Immature natural killer cell (primary cell): ENCODE results near the gene CCDC138. TPM values are rescaled to one million over a fixed set of nuclear protein-coding genes. Genes with fewer than 3 reads are reported as not detected.

Experiments used
- DNase-seq, 3 donors: peaks; one replicate each; pipeline ENCODE4 v3.0.0; 2022; ENCODE audit warnings: mixed read lengths in 1 of 3
- H3K27ac Mint-ChIP-seq, 6 donors: one replicate each; pipeline ENCODE4 v1.8.0; 2020; ENCODE audit warnings: mixed read lengths in 6 of 6, mild to moderate bottlenecking in 5 of 6, inconsistent platforms in 4 of 6, moderate library complexity in 3 of 6
- H3K27me3 Mint-ChIP-seq, 3 donors: one replicate each; pipeline ENCODE4 v1.8.0; 2020 to 2021; ENCODE audit warnings: low read depth in 3 of 3, mild to moderate bottlenecking in 3 of 3, mixed read lengths in 3 of 3, moderate library complexity in 3 of 3, inconsistent platforms in 1 of 3
- H3K36me3 Mint-ChIP-seq, 3 donors: one replicate each; pipeline ENCODE4 v1.8.0; 2020; ENCODE audit warnings: mixed read lengths in 3 of 3, inconsistent platforms in 2 of 3, mild to moderate bottlenecking in 2 of 3
- H3K4me1 Mint-ChIP-seq, 2 donors: one replicate each; pipeline ENCODE4 v1.8.0; 2020; ENCODE audit warnings: inconsistent platforms in 2 of 2, mild to moderate bottlenecking in 2 of 2, mixed read lengths in 2 of 2, moderate library complexity in 1 of 2
- H3K4me3 Mint-ChIP-seq, 5 donors: one replicate each; pipeline ENCODE4 v1.8.0; 2020; ENCODE audit warnings: mild to moderate bottlenecking in 5 of 5, mixed read lengths in 5 of 5, inconsistent platforms in 3 of 5, moderate library complexity in 3 of 5
- H3K9me3 Mint-ChIP-seq, 6 donors: one replicate each; pipeline ENCODE4 v1.8.0; 2020; ENCODE audit warnings: mild to moderate bottlenecking in 6 of 6, mixed read lengths in 6 of 6, inconsistent platforms in 4 of 6, moderate library complexity in 3 of 6
- polyA plus RNA-seq, 3 donors: library from polyadenylated mRNA; unstranded; fragments of 300-500 nt; fragmentation: Illumina TruSeq; gene quantifications; one replicate each; pipeline ENCODE4 v1.2.3, GENCODE V29; 2021

Gene CCDC138
- polyA plus RNA-seq, 3 donors from 2014 or later, result 3.4 to 5.1 (median 3.7) TPM

DNA sequence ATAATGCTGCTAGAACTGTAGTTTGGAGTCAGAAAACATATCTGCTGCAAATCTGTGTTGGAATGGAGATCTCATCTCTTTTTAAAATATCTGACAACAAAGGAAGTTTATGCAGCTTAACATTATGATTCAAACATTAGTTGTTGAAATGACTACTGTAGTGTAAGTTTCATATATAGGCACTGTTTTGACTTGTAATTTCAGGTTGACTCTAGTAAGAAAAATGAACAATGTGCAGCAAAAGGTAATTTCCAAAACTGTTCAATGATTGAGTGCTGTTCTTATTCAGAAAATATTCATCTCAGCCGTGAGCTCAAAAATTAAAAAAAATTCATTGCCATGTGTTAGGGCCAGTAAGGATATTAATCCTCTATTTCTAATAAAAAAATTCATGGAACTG is 48.5 kb downstream of the CCDC138 start:
- no peak for DNase-seq
- Mint-ChIP-seq H3K27me3 (no peaks in the 10 kb centered on the region), H3K9me3 (peaks cover 0 to 16% (median 4%) of the 10 kb centered on the region in 6 donors), H3K4me3 (no peak overlapping the region), H3K36me3 (peaks cover 4 to 20% (median 10%) of the 10 kb centered on the region in 3 donors), H3K27ac (no peak overlapping the region), H3K4me1 (peaks cover 6 to 11% of the 10 kb centered on the region in 2 donors)

DNA sequence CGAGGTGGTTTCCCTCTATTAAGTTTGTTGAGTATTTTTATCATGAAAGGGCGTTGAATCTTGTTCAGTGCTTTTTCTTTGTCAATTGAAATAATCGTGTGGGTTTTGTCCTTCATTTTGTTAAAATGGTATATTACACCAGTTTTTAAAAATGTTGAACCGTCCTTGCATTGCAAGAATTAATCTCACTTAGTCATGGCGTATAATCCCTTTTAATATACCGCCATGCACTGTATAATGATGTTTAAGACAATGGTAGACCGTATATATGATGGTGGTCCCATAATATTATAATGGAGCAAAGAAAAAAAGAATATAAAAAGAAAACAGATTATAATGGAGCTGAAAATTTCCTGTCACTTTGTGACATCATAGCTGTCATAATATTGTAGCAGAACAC is 50.6 kb downstream of the CCDC138 start:
- peaks cover 18 to 36% (median 19%) of the 10 kb centered on the region in 3 donors for H3K36me3 Mint-ChIP-seq
- peaks cover 6 to 11% of the 10 kb centered on the region in 2 donors for H3K4me1 Mint-ChIP-seq

DNA sequence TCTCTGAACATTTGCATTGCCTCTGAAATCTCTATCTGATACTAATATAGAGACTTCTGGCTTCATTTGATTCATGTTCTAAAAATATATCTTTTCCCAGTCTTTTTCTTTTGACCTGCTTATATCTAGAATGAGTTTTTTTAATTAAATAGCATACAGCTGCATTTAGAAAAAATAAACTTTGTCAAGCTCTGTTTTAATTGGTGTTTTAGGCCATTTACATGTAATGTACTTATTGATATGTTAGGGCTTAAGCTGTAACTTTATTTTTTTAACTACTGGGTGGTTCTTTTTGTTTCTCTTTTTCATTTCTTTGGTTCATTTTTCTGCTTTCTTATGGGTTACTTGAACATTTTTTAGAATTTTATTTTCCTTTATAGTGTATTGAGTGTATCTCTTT is 54.9 kb downstream of the CCDC138 start:
- DNase-seq, result no peak
- H3K9me3 Mint-ChIP-seq, result peaks cover 0 to 17% (median 5%) of the 10 kb centered on the region in 6 donors
- H3K4me3 Mint-ChIP-seq, result no peak overlapping the region
- H3K36me3 Mint-ChIP-seq, result peaks cover 21 to 42% (median 22%) of the 10 kb centered on the region in 3 donors
- no peak overlapping the region for H3K27ac Mint-ChIP-seq
- H3K4me1 Mint-ChIP-seq, result no peaks in the 10 kb centered on the region
- H3K27me3 Mint-ChIP-seq, result peaks cover 0 to 2% (median 2%) of the 10 kb centered on the region in 3 donors

More for the DNA sequence above, 50.6 kb downstream of the CCDC138 start:
- H3K4me3 Mint-ChIP-seq, result no peak overlapping the region
- no peak overlapping the region for H3K27ac Mint-ChIP-seq
- peaks cover 0 to 17% (median 5%) of the 10 kb centered on the region in 6 donors for H3K9me3 Mint-ChIP-seq
- DNase-seq, result no peak
- H3K27me3 Mint-ChIP-seq, result no peaks in the 10 kb centered on the region

DNA sequence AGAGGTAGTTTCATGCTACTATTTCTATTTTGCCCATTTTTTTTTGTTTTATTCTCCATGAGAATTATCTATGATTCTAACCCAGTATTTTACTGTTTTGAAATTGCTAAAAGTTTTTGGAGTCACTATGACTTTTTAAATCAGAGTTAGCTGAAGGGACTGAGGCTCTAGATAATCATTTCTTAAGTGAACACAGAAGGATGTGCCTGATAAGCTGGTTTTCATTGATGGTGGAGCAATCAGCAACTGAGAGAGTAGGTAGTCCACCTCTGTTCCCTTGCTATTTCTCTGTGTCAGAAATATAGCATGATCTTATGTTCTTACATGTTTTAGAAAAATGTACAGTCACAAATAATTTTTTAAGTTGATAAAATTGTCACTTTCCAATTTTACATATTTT is 59.4 kb downstream of the CCDC138 start:
- Mint-ChIP-seq H3K4me3 (no peak overlapping the region), H3K27me3 (peaks cover 0 to 2% (median 2%) of the 10 kb centered on the region in 3 donors), H3K4me1 (no peaks in the 10 kb centered on the region), H3K27ac (no peak overlapping the region), H3K36me3 (peaks cover 13 to 30% (median 21%) of the 10 kb centered on the region in 3 donors), H3K9me3 (peaks cover 0 to 2% (median 0%) of the 10 kb centered on the region in 6 donors)
- DNase-seq, result no peak

DNA sequence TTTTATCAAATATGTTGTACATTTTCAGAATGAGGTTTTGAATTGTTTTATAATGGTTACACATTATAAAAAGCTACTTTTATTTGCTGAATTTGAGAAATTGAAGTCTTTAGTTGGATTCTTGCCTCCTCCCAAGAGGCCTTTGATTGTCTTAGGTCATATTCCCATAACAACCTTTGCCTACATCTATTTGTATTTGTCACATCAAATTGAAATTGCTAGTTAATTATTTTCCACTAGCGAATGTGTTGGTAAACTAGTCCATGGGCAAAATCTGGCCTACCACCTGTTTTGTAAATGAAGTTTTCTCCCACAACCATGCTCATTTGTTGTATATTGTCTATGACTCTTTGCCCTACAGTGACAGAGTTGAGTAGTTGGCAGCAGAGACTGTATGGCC is 60.4 kb downstream of the CCDC138 start:
- Mint-ChIP-seq H3K36me3 (peaks cover 4 to 24% (median 23%) of the 10 kb centered on the region in 3 donors), H3K4me1 (no peaks in the 10 kb centered on the region), H3K27ac (no peak overlapping the region), H3K4me3 (no peak overlapping the region), H3K9me3 (no peaks in the 10 kb centered on the region), H3K27me3 (peaks cover 0 to 2% (median 2%) of the 10 kb centered on the region in 3 donors)
- DNase-seq, result no peak

GRCh38 chr2:108852375-108852774 is 65.8 kb downstream of the CCDC138 start:
- H3K9me3 Mint-ChIP-seq, result no peaks in the 10 kb centered on the region
- no peak for DNase-seq
- no peak overlapping the region for H3K4me3 Mint-ChIP-seq
- peaks cover 0 to 2% (median 0%) of the 10 kb centered on the region in 3 donors for H3K27me3 Mint-ChIP-seq
- no peaks in the 10 kb centered on the region for H3K4me1 Mint-ChIP-seq
- H3K27ac Mint-ChIP-seq, result no peak overlapping the region
- H3K36me3 Mint-ChIP-seq, result peaks cover 0 to 27% (median 23%) of the 10 kb centered on the region in 3 donors

DNA sequence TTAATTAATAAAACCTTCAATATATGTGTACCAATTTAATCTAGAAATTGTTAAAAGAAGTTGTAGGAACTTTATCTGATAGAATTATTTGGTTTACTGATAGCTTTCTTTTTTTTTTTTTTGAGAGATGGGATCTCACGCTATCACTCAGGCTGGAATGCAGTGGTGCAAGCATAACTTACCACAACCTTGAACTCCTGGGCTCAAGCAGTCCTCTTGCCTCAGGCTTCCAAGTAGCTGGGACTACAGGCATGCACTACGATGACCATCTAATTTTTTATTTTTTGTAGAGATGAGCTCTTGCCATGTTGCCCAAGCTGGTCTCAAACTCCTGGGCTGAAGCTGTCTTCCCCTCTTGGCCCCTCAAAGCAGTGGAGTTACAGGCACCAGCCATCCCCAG is 66.8 kb downstream of the CCDC138 start:
- peaks cover 0 to 2% (median 0%) of the 10 kb centered on the region in 3 donors for H3K27me3 Mint-ChIP-seq
- peaks cover 0 to 26% (median 20%) of the 10 kb centered on the region in 3 donors for H3K36me3 Mint-ChIP-seq
- DNase-seq, result no peak
- no peak overlapping the region for H3K4me3 Mint-ChIP-seq
- no peaks in the 10 kb centered on the region for H3K9me3 Mint-ChIP-seq
- no peaks in the 10 kb centered on the region for H3K4me1 Mint-ChIP-seq
- no peak overlapping the region for H3K27ac Mint-ChIP-seq

DNA sequence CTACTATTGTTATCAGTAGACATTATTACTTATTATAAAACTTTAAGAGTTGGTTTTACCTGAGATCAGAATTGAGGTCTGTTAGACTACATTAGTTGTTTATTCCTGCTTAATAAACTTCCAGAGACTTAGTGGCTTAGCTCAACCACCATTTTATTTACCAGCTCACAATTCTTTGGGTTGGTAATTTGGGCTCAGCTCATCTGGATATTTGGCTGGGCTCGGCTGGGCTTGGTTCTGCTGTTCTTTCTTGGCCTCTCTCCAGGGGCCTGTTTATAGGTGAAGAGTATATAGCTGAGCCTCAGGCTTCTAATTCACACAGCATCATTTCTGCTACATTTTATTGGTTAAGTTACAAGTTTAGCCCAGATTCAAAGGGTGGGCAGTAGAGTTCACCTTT is 67.9 kb downstream of the CCDC138 start:
- Mint-ChIP-seq H3K4me3 (no peak overlapping the region), H3K36me3 (peaks cover 0 to 30% (median 28%) of the 10 kb centered on the region in 3 donors), H3K27me3 (peaks cover 0 to 2% (median 0%) of the 10 kb centered on the region in 3 donors), H3K9me3 (no peaks in the 10 kb centered on the region), H3K27ac (no peak overlapping the region), H3K4me1 (no peaks in the 10 kb centered on the region)
- DNase-seq, result no peak

DNA sequence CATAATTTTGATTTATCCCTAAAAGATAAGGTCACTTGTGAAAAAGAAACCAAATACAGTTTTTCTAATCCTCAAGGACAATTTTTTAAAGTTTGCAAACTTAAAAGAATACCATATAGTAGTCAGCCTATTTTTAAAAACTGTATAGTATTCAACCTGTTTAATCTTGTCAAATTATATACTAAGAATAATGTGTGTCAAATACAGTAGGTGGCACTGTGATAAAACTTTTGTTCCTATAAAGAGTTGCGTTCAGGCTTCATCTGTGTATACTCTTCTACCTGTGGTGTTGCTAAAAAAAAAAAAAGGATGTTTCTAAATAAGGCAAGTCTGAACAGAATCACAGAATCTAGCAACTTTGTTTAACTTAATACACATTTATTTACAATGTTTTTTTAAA is 68.6 kb downstream of the CCDC138 start:
- H3K36me3 Mint-ChIP-seq, result peaks cover 0 to 30% (median 29%) of the 10 kb centered on the region in 3 donors
- no peaks in the 10 kb centered on the region for H3K9me3 Mint-ChIP-seq
- H3K27me3 Mint-ChIP-seq, result peaks cover 0 to 2% (median 0%) of the 10 kb centered on the region in 3 donors
- H3K27ac Mint-ChIP-seq, result no peak overlapping the region
- no peak overlapping the region for H3K4me3 Mint-ChIP-seq
- no peaks in the 10 kb centered on the region for H3K4me1 Mint-ChIP-seq
- no peak for DNase-seq

GRCh38 chr2:108858894-108859293 is 72.3 kb downstream of the CCDC138 start:
- Mint-ChIP-seq H3K27ac (no peak overlapping the region), H3K4me1 (no peaks in the 10 kb centered on the region), H3K9me3 (no peaks in the 10 kb centered on the region), H3K36me3 (peaks cover 0 to 13% (median 8%) of the 10 kb centered on the region in 3 donors), H3K27me3 (no peaks in the 10 kb centered on the region), H3K4me3 (no peak overlapping the region)
- no peak for DNase-seq

- DNase-seq, result no peak
- peaks cover 28 to 45% (median 42%) of the 10 kb centered on the region in 3 donors for H3K36me3 Mint-ChIP-seq
- peaks cover 13 to 21% (median 17%) of the 10 kb centered on the region in 6 donors for H3K9me3 Mint-ChIP-seq
- H3K27me3 Mint-ChIP-seq, result peaks cover 0 to 2% (median 2%) of the 10 kb centered on the region in 3 donors
- H3K27ac Mint-ChIP-seq, result no peak overlapping the region
- no peaks in the 10 kb centered on the region for H3K4me1 Mint-ChIP-seq
- no peak overlapping the region for H3K4me3 Mint-ChIP-seq
Observed at GRCh38 chr2:108866041-108866440, 79.5 kb downstream of the CCDC138 start.

DNA sequence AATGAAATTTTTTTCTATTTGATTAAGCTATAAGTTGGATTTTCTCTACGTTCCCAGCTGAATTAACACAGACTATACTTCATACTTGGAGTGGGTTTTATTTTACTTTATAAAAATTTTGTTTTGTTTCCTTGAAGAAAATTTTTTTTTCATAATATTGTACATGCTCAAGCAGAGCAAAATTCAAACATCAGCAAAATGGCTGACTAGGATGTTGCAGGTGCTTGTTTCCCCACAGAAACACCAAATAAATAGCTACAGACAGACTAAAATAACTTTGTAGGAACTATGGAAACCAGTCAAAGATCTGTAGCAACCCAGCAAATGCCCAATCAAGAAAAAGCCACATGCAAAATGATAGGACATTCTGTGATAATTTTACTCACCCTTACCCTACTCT is 82.3 kb downstream of the CCDC138 start:
- no peak overlapping the region for H3K27ac Mint-ChIP-seq
- H3K9me3 Mint-ChIP-seq, result peaks cover 13 to 28% (median 17%) of the 10 kb centered on the region in 6 donors
- no peak for DNase-seq
- peaks cover 0 to 2% (median 2%) of the 10 kb centered on the region in 3 donors for H3K27me3 Mint-ChIP-seq
- peaks cover 38 to 52% (median 52%) of the 10 kb centered on the region in 3 donors for H3K36me3 Mint-ChIP-seq
- H3K4me1 Mint-ChIP-seq, result no peaks in the 10 kb centered on the region
- no peak overlapping the region for H3K4me3 Mint-ChIP-seq

DNA sequence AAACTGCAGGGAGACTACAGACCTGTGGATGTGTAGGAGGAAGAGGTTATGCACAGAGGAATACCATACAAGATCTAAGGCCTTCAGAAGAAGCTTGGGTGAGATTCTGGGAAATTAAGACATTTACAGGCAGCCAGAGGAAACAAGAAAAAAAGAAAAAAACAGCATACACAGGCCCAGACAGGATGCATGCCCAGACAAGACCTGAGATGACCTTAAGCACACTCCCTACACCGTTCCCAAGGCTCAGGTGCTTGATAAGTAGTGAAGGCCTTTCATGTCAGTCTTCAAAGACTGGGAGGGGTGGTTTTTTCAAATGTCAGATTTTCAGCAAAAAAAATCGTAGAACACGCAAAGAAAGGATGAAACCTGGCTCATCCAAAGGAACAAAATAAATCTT is 83.0 kb downstream of the CCDC138 start:
- H3K27me3 Mint-ChIP-seq, result peaks cover 0 to 2% (median 2%) of the 10 kb centered on the region in 3 donors
- H3K4me3 Mint-ChIP-seq, result no peak overlapping the region
- no peak for DNase-seq
- H3K36me3 Mint-ChIP-seq, result peaks cover 39 to 58% (median 58%) of the 10 kb centered on the region in 3 donors
- peaks cover 13 to 28% (median 17%) of the 10 kb centered on the region in 6 donors for H3K9me3 Mint-ChIP-seq
- H3K27ac Mint-ChIP-seq, result no peak overlapping the region
- H3K4me1 Mint-ChIP-seq, result no peaks in the 10 kb centered on the region

DNA sequence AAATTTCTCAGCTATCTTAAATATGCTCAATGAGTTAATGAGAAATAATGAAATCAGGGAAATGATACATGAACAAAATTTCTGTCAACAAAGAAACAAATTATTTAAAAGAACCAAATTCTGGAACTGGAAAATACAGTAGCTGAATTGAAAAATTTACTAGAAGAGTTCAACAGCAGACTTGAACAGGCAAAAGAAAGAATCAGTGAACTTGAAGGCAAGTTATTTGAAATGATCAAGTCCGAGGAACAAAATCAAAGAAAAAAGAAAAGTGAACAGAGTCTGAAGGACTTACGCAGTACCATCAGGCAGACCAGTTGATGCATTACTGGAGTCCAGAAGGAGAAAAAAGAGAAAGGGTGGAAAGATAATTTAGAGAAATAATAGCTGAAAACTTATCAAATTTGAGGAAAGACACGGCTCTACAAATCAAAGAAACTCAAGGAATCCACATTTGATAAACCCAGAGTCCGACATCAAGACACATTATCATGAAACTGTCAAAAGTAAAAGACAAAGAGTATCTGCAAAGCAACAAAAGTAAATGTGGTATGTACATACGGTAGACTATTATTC is 83.6 kb downstream of the CCDC138 start:
- Mint-ChIP-seq H3K4me3 (no peak overlapping the region), H3K36me3 (peaks cover 39 to 59% (median 57%) of the 10 kb centered on the region in 3 donors), H3K27me3 (peaks cover 0 to 2% (median 2%) of the 10 kb centered on the region in 3 donors), H3K9me3 (peaks cover 13 to 28% (median 17%) of the 10 kb centered on the region in 6 donors), H3K27ac (no peak overlapping the region), H3K4me1 (no peaks in the 10 kb centered on the region)
- no peak for DNase-seq
